HFF-Myc (cell line): ENCODE data around the gene NR1I3.

Source experiments
- DNase-seq: peaks from one replicate; pipeline ENCODE4 v3.0.0-alpha.2; 2011; ENCODE audit warnings: low read depth; ENCODE audit errors: extremely low read depth
- H3K4me3 ChIP-seq: replicated peaks from 2 replicates; pipeline ENCODE4 v1.5.1; 2011; ENCODE audit warnings: low read depth, mild to moderate bottlenecking, control low read depth, low read length
- TF ChIP-seq, protein P1 (sequence below): IDR thresholded peaks from 2 replicates; pipeline ENCODE4 v1.5.1; 2012; ENCODE audit warnings: mild to moderate bottlenecking, low read depth, low read length, control low read depth; ENCODE audit errors: missing control alignments

NR1I3 gene, protein sequence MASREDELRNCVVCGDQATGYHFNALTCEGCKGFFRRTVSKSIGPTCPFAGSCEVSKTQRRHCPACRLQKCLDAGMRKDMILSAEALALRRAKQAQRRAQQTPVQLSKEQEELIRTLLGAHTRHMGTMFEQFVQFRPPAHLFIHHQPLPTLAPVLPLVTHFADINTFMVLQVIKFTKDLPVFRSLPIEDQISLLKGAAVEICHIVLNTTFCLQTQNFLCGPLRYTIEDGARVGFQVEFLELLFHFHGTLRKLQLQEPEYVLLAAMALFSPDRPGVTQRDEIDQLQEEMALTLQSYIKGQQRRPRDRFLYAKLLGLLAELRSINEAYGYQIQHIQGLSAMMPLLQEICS

DNA sequence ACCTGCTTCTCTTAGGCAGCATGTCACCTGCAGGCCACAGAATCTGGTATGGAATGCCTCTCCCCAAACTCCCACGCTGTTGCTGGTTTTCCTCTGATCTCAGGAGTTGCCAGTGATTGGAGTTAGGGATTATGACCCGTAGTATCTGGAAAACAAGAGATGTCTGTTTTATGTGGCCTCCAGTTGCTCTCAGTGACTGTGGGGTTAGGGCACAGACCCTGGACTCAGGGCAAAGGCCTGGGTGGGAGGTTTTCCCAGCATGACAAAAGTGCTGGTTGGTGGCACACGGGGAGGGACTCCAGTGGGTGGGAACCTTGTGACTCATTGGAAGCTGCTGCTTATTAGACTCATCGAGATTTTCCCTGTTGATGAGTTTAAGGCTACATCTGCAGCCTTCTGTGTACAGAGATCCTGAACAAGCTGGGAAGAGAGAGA, at the start of gene NR1I3:
TSS of gene NR1I3 (minus strand) at position 165 of the 435 bp plus-strand sequence. CDS start 1,638 bp downstream, outside the sequence.
- no peak for DNase-seq
- H3K4me3 ChIP-seq: no peak within 1 kb of the TSS
- TF ChIP-seq, protein P1, sequence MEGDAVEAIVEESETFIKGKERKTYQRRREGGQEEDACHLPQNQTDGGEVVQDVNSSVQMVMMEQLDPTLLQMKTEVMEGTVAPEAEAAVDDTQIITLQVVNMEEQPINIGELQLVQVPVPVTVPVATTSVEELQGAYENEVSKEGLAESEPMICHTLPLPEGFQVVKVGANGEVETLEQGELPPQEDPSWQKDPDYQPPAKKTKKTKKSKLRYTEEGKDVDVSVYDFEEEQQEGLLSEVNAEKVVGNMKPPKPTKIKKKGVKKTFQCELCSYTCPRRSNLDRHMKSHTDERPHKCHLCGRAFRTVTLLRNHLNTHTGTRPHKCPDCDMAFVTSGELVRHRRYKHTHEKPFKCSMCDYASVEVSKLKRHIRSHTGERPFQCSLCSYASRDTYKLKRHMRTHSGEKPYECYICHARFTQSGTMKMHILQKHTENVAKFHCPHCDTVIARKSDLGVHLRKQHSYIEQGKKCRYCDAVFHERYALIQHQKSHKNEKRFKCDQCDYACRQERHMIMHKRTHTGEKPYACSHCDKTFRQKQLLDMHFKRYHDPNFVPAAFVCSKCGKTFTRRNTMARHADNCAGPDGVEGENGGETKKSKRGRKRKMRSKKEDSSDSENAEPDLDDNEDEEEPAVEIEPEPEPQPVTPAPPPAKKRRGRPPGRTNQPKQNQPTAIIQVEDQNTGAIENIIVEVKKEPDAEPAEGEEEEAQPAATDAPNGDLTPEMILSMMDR: no peak

- TF ChIP-seq, protein P1: no peak
- DNase-seq: no peak
- no peak overlapping the region for H3K4me3 ChIP-seq
Observed at GRCh38 chr1:161287482-161288054, 49.6 kb upstream of the NR1I3 start.

- no peak for DNase-seq
- TF ChIP-seq, protein P1: no peak
- no peak overlapping the region for H3K4me3 ChIP-seq
Observed at GRCh38 chr1:161285521-161285920, 47.5 kb upstream of the NR1I3 start.

DNA sequence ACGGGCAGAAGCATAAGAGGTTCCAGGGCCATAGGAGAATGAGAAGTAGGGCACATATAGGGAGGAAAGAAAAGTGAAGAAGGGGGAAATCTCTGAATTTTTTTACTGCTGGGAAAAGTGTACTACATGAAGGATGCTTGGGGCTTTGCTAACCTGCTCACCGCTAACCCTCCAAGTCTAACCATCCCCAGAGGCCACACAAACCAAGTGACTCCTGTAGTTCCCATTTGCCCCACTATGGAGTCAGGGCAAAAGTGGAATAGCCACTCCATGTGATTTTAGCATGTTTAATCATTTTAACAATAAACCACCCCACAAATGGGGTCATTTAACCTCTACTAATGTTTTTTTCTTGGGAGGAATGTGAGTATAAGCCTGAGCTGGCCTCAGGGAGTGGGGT, 47.1 kb upstream of the NR1I3 start:
- DNase-seq: no peak
- TF ChIP-seq, protein P1: no peak
- H3K4me3 ChIP-seq: no peak overlapping the region

DNA sequence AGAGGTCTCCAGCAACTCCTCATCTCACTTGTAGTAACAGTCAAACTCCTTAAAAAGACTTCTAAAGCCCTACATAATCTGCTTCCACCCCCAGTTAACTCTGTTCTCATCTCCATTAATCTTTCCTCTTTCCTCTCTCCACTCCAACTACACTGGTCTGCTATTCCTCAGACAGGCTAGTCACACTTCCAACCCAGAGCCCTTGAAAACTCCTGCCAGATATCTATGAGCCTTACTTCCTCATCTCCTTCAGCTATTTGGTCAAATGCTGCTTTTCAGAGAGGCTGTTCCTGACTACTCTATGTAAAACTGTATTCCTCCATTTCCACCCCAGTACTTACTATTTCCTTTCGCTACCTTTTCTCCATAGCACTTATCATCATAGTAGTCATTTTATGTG, 45.0 kb upstream of the NR1I3 start:
- TF ChIP-seq, protein P1: no peak
- H3K4me3 ChIP-seq: no peak overlapping the region
- no peak for DNase-seq

GRCh38 chr1:161274874-161275273, 36.9 kb upstream of the NR1I3 start:
- TF ChIP-seq, protein P1: no peak
- no peak for DNase-seq
- no peak overlapping the region for H3K4me3 ChIP-seq
